Measurements from ENCODE around the gene JAGN1. TPM values are rescaled to one million over a fixed set of nuclear protein-coding genes. Genes with fewer than 3 reads are reported as not detected.

JAGN1 gene
- total RNA-seq, 1 experiment from 2014 or later, result 22.7 TPM

Other genes starting within 250 kb of the JAGN1 start
- 22.0 and 23.8 TPM in 2 replicates for gene MTMR14, start 241.1 kb upstream of the JAGN1 start, total RNA-seq (2014; rRNA removed; shearing (Covaris generic))
- gene CPNE9, start 186.8 kb upstream of the JAGN1 start, total RNA-seq (2014; rRNA removed; shearing (Covaris generic)), result not detected in 2 replicates
- 10.9 and 15.6 TPM in 2 replicates for gene BRPF1, start 158.9 kb upstream of the JAGN1 start, total RNA-seq (2014; rRNA removed; shearing (Covaris generic))
- gene OGG1, start 140.7 kb upstream of the JAGN1 start, total RNA-seq (2014; rRNA removed; shearing (Covaris generic)), result 11.3 and 11.9 TPM in 2 replicates
- 7.7 and 28.1 TPM in 2 replicates for gene CAMK1, start 120.7 kb upstream of the JAGN1 start, total RNA-seq (2014; rRNA removed; shearing (Covaris generic))
- 50.1 and 50.9 TPM in 2 replicates for gene TADA3, start 98.1 kb upstream of the JAGN1 start, total RNA-seq (2014; rRNA removed; shearing (Covaris generic))
- 148 and 203 TPM in 2 replicates for gene ARPC4, start 97.5 kb upstream of the JAGN1 start, total RNA-seq (2014; rRNA removed; shearing (Covaris generic))
- 0.68 and 1.6 TPM in 2 replicates for gene TTLL3, start 80.3 kb upstream of the JAGN1 start, total RNA-seq (2014; rRNA removed; shearing (Covaris generic))
- 30.7 and 31.3 TPM in 2 replicates for gene RPUSD3, start 46.6 kb upstream of the JAGN1 start, total RNA-seq (2014; rRNA removed; shearing (Covaris generic))
- not detected in 2 replicates for gene CIDEC, start 10.4 kb upstream of the JAGN1 start, total RNA-seq (2014; rRNA removed; shearing (Covaris generic))
- 0.06 and 0.18 TPM in 2 replicates for gene IL17RE, start 12.2 kb downstream of the JAGN1 start, total RNA-seq (2014; rRNA removed; shearing (Covaris generic))
- 6.7 and 9.5 TPM in 2 replicates for gene IL17RC, start 26.5 kb downstream of the JAGN1 start, total RNA-seq (2014; rRNA removed; shearing (Covaris generic))
- gene CRELD1, start 43.2 kb downstream of the JAGN1 start, total RNA-seq (2014; rRNA removed; shearing (Covaris generic)), result 9.9 and 12.4 TPM in 2 replicates
- 0.46 and 0.57 TPM in 2 replicates for gene PRRT3, start 61.8 kb downstream of the JAGN1 start, total RNA-seq (2014; rRNA removed; shearing (Covaris generic))
- gene EMC3, start 96.2 kb downstream of the JAGN1 start, total RNA-seq (2014; rRNA removed; shearing (Covaris generic)), result 37.7 and 57.8 TPM in 2 replicates
- 48.5 and 51.9 TPM in 2 replicates for gene FANCD2, start 135.8 kb downstream of the JAGN1 start, total RNA-seq (2014; rRNA removed; shearing (Covaris generic))
- not detected in 2 replicates for gene FANCD2OS, start 217.6 kb downstream of the JAGN1 start, total RNA-seq (2014; rRNA removed; shearing (Covaris generic))
- 52.3 and 59.0 TPM in 2 replicates for gene BRK1, start 225.1 kb downstream of the JAGN1 start, total RNA-seq (2014; rRNA removed; shearing (Covaris generic))